Trophoblast cell (in vitro differentiated cells and primary cell): ENCODE results near the gene TRERF1.

Experiments used
- DNase-seq, 2 donors: peaks; one replicate each; pipeline ENCODE4 v3.0.0-alpha.2; 2016
- H2AFZ ChIP-seq: 2 replicates; pipeline ENCODE4 v1.6.1; 2013; ENCODE audit warnings: low read length, moderate library complexity, mild to moderate bottlenecking; ENCODE audit not compliant: insufficient read depth, poor library complexity
- H2AK5ac ChIP-seq: 2 replicates; pipeline ENCODE4 v1.6.1; 2013; ENCODE audit warnings: mild to moderate bottlenecking, low read length
- H2BK120ac ChIP-seq: 2 replicates; pipeline ENCODE4 v1.6.1; 2013; ENCODE audit warnings: low read length, mild to moderate bottlenecking, moderate library complexity; ENCODE audit not compliant: insufficient read depth, poor library complexity
- H2BK12ac ChIP-seq: 2 replicates; pipeline ENCODE4 v1.6.1; 2013; ENCODE audit warnings: mild to moderate bottlenecking, low read length, moderate library complexity
- H2BK5ac ChIP-seq: 2 replicates; pipeline ENCODE4 v1.6.1; 2013; ENCODE audit warnings: low read length, low read depth, moderate library complexity, mild to moderate bottlenecking; ENCODE audit not compliant: poor library complexity
- H3K14ac ChIP-seq: 2 replicates; pipeline ENCODE4 v1.6.1; 2013; ENCODE audit warnings: mild to moderate bottlenecking, low read length
- H3K18ac ChIP-seq: 2 replicates; pipeline ENCODE4 v1.6.1; 2013; ENCODE audit warnings: mild to moderate bottlenecking, low read length
- H3K23ac ChIP-seq: 2 replicates; pipeline ENCODE4 v1.6.1; 2013; ENCODE audit warnings: low read length
- H3K27ac ChIP-seq: 2 replicates; pipeline ENCODE4 v1.5.1; 2013; ENCODE audit warnings: low read depth, mild to moderate bottlenecking, inconsistent platforms, low read length, moderate library complexity
- H3K27me3 ChIP-seq: 2 replicates; pipeline ENCODE4 v1.6.1; 2013; ENCODE audit warnings: inconsistent platforms, mild to moderate bottlenecking, low read length, moderate library complexity; ENCODE audit not compliant: insufficient read depth
- H3K36me3 ChIP-seq, 2 experiments: 1 replicate in 1 of 2; 2 replicates in 1 of 2; pipeline ENCODE4 v1.6.1; 2013; ENCODE audit warnings: low read length in 2 of 2, mild to moderate bottlenecking in 2 of 2, moderate library complexity in 1 of 2; ENCODE audit not compliant: insufficient read depth in 2 of 2, control insufficient read depth in 1 of 2
- H3K4ac ChIP-seq: 2 replicates; pipeline ENCODE4 v1.6.1; 2013; ENCODE audit warnings: low read depth, mild to moderate bottlenecking, low read length, moderate library complexity
- H3K4me1 ChIP-seq, 2 experiments: 1 replicate in 1 of 2; 2 replicates in 1 of 2; pipeline ENCODE4 v1.6.1; 2013; ENCODE audit warnings: low read length in 2 of 2, mild to moderate bottlenecking in 2 of 2, moderate library complexity in 1 of 2; ENCODE audit not compliant: insufficient read depth in 2 of 2, control insufficient read depth in 1 of 2
- H3K4me2 ChIP-seq: 2 replicates; pipeline ENCODE4 v1.6.1; 2013; ENCODE audit warnings: inconsistent platforms, mild to moderate bottlenecking, low read length, moderate library complexity
- H3K4me3 ChIP-seq: 2 replicates; pipeline ENCODE4 v1.5.1; 2013; ENCODE audit warnings: mild to moderate bottlenecking, low read depth, low read length, inconsistent platforms
- H3K79me1 ChIP-seq: one replicate; pipeline ENCODE4 v1.6.1; 2013; ENCODE audit warnings: low read length
- H3K79me2 ChIP-seq: 2 replicates; pipeline ENCODE4 v1.6.1; 2013; ENCODE audit warnings: low read length, mild to moderate bottlenecking; ENCODE audit not compliant: control insufficient read depth, insufficient read depth, poor library complexity
- H3K9ac ChIP-seq: 2 replicates; pipeline ENCODE4 v1.6.1; 2013; ENCODE audit warnings: mild to moderate bottlenecking, low read length
- H3K9me3 ChIP-seq: 2 replicates; pipeline ENCODE4 v1.6.1; 2013; ENCODE audit warnings: low read depth, mild to moderate bottlenecking, control low read depth, inconsistent platforms, low read length; ENCODE audit not compliant: insufficient read depth
- H4K12ac ChIP-seq: 2 replicates; pipeline ENCODE4 v1.6.1; 2013; ENCODE audit warnings: low read depth, mild to moderate bottlenecking, low read length, moderate library complexity
- H4K8ac ChIP-seq: 2 replicates; pipeline ENCODE4 v1.6.1; 2013; ENCODE audit warnings: low read depth, mild to moderate bottlenecking, low read length, moderate library complexity
- H4K91ac ChIP-seq: one replicate; pipeline ENCODE4 v1.6.1; 2013; ENCODE audit warnings: low read depth, mild to moderate bottlenecking, low read length, moderate library complexity
- WGBS: extraction: QIAGEN DNeasy Blood & Tissue Kit; methylation state at CpG from one replicate; pipeline ENCODE4 v1.1.7; 2013; ENCODE audit warnings: missing lambda C conversion rate; ENCODE audit not compliant: insufficient read length, insufficient coverage; ENCODE audit errors: extremely low coverage; 5-methylcytosine and 5-hydroxymethylcytosine counted together

Gene TRERF1

DNA sequence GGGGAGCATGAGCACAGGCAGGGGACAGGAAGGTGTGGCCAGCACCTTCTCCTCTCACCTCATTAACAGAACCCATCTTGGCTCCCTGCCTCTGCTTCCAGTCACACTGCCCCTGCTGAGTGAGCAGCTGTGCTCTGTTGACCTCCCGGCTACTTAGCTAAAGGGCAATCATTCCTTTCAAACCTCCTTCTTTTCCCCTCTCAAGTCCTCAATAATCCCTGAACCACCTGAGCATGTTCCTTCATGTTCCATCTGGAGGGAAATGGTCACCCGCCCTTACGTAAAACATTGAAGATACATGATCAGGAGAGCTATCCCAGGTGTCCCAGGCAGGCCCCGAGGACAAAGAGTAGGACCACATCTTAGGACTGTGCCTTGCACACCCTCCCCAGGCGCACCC lies 212.4 kb downstream of the TRERF1 start:
- Histone ChIP-seq H3K27me3 (no peaks in the 10 kb centered on the region), H3K4ac (no peak overlapping the region), H3K18ac (no peak overlapping the region), H3K4me1 (no peaks in the 10 kb centered on the region), H4K12ac (no peak overlapping the region), H2BK12ac (no peak overlapping the region), H2AFZ (no peak overlapping the region), H2BK5ac (no peak overlapping the region), H3K79me1 (no peaks in the 10 kb centered on the region), H3K27ac (no peak overlapping the region), H3K4me2 (no peak overlapping the region), H3K4me3 (no peak overlapping the region), H3K79me2 (no peaks in the 10 kb centered on the region), H3K14ac (no peak overlapping the region), H3K23ac (no peak overlapping the region), H3K9ac (no peak overlapping the region), H4K8ac (no peak overlapping the region), H2BK120ac (no peak overlapping the region), H3K9me3 (no peaks in the 10 kb centered on the region), H2AK5ac (no peak overlapping the region), H3K36me3 (peaks cover 0 to 4% of the 10 kb centered on the region in 2 experiments), H4K91ac (no peak overlapping the region)
- no peak for DNase-seq
- WGBS, result no CpG with 5 or more reads among the region's 5 CpGs

DNA sequence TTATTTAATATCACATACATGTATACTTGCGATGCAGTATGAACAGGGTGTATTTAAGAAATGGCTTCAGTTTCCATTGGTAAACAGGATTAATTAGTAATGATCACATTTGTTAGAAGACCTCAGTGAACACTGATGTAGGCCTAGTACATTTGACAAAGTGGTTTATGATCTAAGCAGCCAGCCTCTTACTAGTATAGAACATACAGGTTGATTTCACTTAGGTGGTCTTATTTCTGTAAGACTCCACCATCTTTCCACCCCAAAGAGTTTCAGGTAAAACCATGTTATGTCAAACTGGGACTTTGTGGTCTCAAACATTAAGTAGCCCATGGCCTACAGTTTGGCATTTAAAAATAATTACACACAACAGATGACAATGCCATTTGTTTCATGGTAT lies 213.9 kb downstream of the TRERF1 start:
- Histone ChIP-seq H3K79me2 (no peaks in the 10 kb centered on the region), H4K8ac (no peak overlapping the region), H3K4me3 (no peak overlapping the region), H3K14ac (no peak overlapping the region), H2BK12ac (no peak overlapping the region), H3K23ac (no peak overlapping the region), H2AK5ac (no peak overlapping the region), H4K91ac (no peak overlapping the region), H2BK120ac (no peak overlapping the region), H3K9ac (no peak overlapping the region), H3K27me3 (no peaks in the 10 kb centered on the region), H3K27ac (no peak overlapping the region), H3K9me3 (no peaks in the 10 kb centered on the region), H3K4me2 (no peak overlapping the region), H4K12ac (no peak overlapping the region), H3K18ac (no peak overlapping the region), H2AFZ (no peak overlapping the region), H2BK5ac (no peak overlapping the region), H3K4me1 (no peaks in the 10 kb centered on the region), H3K79me1 (no peaks in the 10 kb centered on the region), H3K36me3 (peaks cover 0 to 4% of the 10 kb centered on the region in 2 experiments), H3K4ac (no peak overlapping the region)
- no CpG with 5 or more reads among the region's 1 CpG for WGBS
- no peak for DNase-seq

DNA sequence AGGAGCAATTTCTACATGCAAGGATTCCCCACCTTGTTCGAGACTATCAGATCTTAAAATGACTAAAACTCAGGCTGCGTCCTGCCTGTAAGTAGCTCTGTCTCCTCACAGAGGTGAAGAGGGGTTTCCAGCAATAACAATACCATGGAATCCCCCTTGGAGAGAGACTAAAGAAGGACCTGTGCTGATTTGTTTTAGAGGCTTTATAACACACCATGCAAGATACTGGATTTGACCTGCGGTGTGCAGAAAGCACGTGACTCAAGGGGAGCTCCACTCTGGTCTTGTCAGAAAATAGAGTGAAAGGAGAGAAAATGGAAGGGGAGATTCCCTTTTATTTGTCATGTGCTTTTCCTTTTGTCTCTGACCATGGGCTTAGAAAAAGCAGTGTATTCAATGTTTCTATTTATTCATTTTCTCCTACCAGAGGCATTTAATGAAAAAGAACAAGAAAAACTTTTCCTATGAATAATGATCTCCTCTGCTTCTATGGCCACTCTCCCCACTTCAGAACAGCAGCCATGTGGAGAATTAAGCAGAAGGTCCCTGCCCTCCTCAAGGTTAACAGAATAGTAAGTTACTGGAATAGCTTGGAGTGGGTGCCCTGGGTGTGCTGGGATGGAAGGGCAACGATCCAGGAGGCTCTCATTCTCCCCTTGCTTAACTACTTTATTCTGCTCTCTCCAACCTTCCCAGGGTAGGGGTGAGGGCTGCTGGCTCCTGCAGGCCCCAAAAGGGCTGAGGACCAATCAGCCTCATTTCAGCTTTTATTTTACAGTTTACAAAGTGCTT lies 214.8 kb downstream of the TRERF1 start:
- no peak overlapping the region for H2AK5ac ChIP-seq
- no peaks in the 10 kb centered on the region for H3K79me1 ChIP-seq
- no peaks in the 10 kb centered on the region for H3K9me3 ChIP-seq
- H3K4me1 ChIP-seq, result no peaks in the 10 kb centered on the region
- no peak overlapping the region for H3K4me3 ChIP-seq
- H3K23ac ChIP-seq, result no peak overlapping the region
- no peak overlapping the region for H2AFZ ChIP-seq
- H3K18ac ChIP-seq, result no peak overlapping the region
- no peak overlapping the region for H3K14ac ChIP-seq
- no peak overlapping the region for H4K12ac ChIP-seq
- no peak overlapping the region for H3K4me2 ChIP-seq
- H2BK120ac ChIP-seq, result no peak overlapping the region
- H2BK12ac ChIP-seq, result no peak overlapping the region
- no peak overlapping the region for H2BK5ac ChIP-seq
- H3K9ac ChIP-seq, result no peak overlapping the region
- no peaks in the 10 kb centered on the region for H3K79me2 ChIP-seq
- H3K27ac ChIP-seq, result no peak overlapping the region
- no peak overlapping the region for H4K8ac ChIP-seq
- DNase-seq, result no peak
- H3K4ac ChIP-seq, result no peak overlapping the region
- WGBS, result no CpG with 5 or more reads among the region's 5 CpGs
- no peaks in the 10 kb centered on the region for H3K27me3 ChIP-seq
- peaks cover 0 to 2% of the 10 kb centered on the region in 2 experiments for H3K36me3 ChIP-seq
- no peak overlapping the region for H4K91ac ChIP-seq

DNA sequence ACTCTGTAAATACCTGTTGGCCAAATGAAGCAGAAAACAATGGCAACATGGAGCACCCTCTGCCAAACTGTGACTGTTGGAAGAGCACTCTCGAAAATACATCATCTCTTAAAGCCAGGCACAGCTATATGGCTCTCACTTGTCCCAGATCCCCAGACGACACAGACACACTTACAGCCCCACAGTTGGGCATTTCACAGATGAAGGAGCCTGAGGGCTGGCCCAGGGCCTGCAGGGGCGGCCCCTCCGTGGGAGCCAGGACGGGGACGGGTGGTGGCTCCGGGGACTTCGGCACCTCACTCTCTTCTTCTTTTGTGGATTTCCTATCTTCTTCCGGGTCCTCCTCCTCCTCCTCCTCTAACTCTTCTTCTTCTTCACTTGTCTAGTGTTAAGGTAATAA lies 215.7 kb downstream of the TRERF1 start:
- Histone ChIP-seq H3K4ac (no peak overlapping the region), H2AK5ac (no peak overlapping the region), H4K91ac (no peak overlapping the region), H3K79me1 (no peaks in the 10 kb centered on the region), H4K12ac (no peak overlapping the region), H3K4me2 (no peak overlapping the region), H3K4me1 (no peaks in the 10 kb centered on the region), H3K79me2 (no peaks in the 10 kb centered on the region), H3K18ac (no peak overlapping the region), H3K27me3 (no peaks in the 10 kb centered on the region), H3K9ac (no peak overlapping the region), H3K14ac (no peak overlapping the region), H2BK5ac (no peak overlapping the region), H3K27ac (no peak overlapping the region), H3K4me3 (no peak overlapping the region), H2BK120ac (no peak overlapping the region), H2AFZ (no peak overlapping the region), H3K36me3 (peaks cover 0 to 2% of the 10 kb centered on the region in 2 experiments), H3K23ac (no peak overlapping the region), H2BK12ac (no peak overlapping the region), H4K8ac (no peak overlapping the region), H3K9me3 (no peaks in the 10 kb centered on the region)
- DNase-seq, result no peak
- WGBS, result no CpG with 5 or more reads among the region's 9 CpGs
